ENCODE measurements around the gene PSMD10. TPM values are rescaled to one million over a fixed set of nuclear protein-coding genes. Genes with fewer than 3 reads are reported as not detected.

Gene PSMD10
- total RNA-seq, 1 donor from 2014 or later = 63.5 TPM

GRCh38 chrX:108036298-108036973, 54.9 kb downstream of the PSMD10 start:
- no peak for DNase-seq (ENCODE audit: low spot score in 2 of 2, unreplicated experiment in 2 of 2)
- peaks cover 14% of the 10 kb centered on the region for H3K9me3 Mint-ChIP-seq
- no peaks in the 10 kb centered on the region for H3K27me3 Mint-ChIP-seq (ENCODE audit: low read depth)
- H3K4me3 Mint-ChIP-seq = no peak overlapping the region
- no peaks in the 10 kb centered on the region for H3K36me3 Mint-ChIP-seq
- TF ChIP-seq, protein P1, sequence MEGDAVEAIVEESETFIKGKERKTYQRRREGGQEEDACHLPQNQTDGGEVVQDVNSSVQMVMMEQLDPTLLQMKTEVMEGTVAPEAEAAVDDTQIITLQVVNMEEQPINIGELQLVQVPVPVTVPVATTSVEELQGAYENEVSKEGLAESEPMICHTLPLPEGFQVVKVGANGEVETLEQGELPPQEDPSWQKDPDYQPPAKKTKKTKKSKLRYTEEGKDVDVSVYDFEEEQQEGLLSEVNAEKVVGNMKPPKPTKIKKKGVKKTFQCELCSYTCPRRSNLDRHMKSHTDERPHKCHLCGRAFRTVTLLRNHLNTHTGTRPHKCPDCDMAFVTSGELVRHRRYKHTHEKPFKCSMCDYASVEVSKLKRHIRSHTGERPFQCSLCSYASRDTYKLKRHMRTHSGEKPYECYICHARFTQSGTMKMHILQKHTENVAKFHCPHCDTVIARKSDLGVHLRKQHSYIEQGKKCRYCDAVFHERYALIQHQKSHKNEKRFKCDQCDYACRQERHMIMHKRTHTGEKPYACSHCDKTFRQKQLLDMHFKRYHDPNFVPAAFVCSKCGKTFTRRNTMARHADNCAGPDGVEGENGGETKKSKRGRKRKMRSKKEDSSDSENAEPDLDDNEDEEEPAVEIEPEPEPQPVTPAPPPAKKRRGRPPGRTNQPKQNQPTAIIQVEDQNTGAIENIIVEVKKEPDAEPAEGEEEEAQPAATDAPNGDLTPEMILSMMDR (IDR thresholded peaks at IDR 0.05; ENCODE audit: unreplicated experiment) = no peak
- no peak overlapping the region for H3K27ac Mint-ChIP-seq
- H3K4me1 Mint-ChIP-seq = peaks cover 2% of the 10 kb centered on the region

- H3K9me3 Mint-ChIP-seq = peaks cover 18% of the 10 kb centered on the region
- H3K27me3 Mint-ChIP-seq (ENCODE audit: low read depth) = no peaks in the 10 kb centered on the region
- no peaks in the 10 kb centered on the region for H3K36me3 Mint-ChIP-seq
- peaks cover 2% of the 10 kb centered on the region for H3K4me1 Mint-ChIP-seq
- H3K27ac Mint-ChIP-seq = no peak overlapping the region
- DNase-seq (ENCODE audit: low spot score in 2 of 2, unreplicated experiment in 2 of 2) = no peak
- TF ChIP-seq, protein P1 (IDR thresholded peaks at IDR 0.05; ENCODE audit: unreplicated experiment) = no peak
- H3K4me3 Mint-ChIP-seq = no peak overlapping the region
Observed at GRCh38 chrX:108034725-108035124, 56.6 kb downstream of the PSMD10 start.

Other genes starting within 250 kb of the PSMD10 start
- gene TEX13B, start 109.2 kb downstream of the PSMD10 start, total RNA-seq = not detected in 3 replicates
- 0.23 to 0.54 TPM (median 0.24 TPM) in 3 replicates for gene VSIG1, start 46.5 kb downstream of the PSMD10 start, total RNA-seq
- gene ATG4A, start 236 bp upstream of the PSMD10 start, total RNA-seq = 7.9 to 9.9 TPM (median 8.9 TPM) in 3 replicates